Mucosa of rectum (tissue), 2 donors: Measurements from ENCODE around the gene WIPI1.
A peak's percentile ranks its signal among the peaks of the same experiment; 100 is the strongest.
"Not testable (repeated sequence)": the region's sequence is repeated elsewhere in the genome, so short reads cannot be mapped to it uniquely, and the experiment has no call there.

ENCODE experiments used
- H3K27ac ChIP-seq, 2 donors: one replicate each; pipeline ENCODE4 v1.7.0; 2013; ENCODE audit warnings: inconsistent platforms in 2 of 2, low read depth in 2 of 2, low read length in 2 of 2
- H3K27me3 ChIP-seq, 2 donors: one replicate each; pipeline ENCODE4 v1.7.0; 2013; ENCODE audit warnings: low read length in 2 of 2; ENCODE audit not compliant: control insufficient read depth in 2 of 2, insufficient read depth in 2 of 2
- H3K36me3 ChIP-seq, 2 donors: one replicate each; pipeline ENCODE4 v1.7.0; 2013; ENCODE audit warnings: low read length in 2 of 2; ENCODE audit not compliant: control insufficient read depth in 2 of 2, insufficient read depth in 2 of 2
- H3K4me1 ChIP-seq, 2 donors: one replicate each; pipeline ENCODE4 v1.7.0; 2013; ENCODE audit warnings: low read length in 2 of 2, mild to moderate bottlenecking in 1 of 2; ENCODE audit not compliant: control insufficient read depth in 2 of 2, insufficient read depth in 2 of 2
- H3K4me3 ChIP-seq, 2 donors: one replicate each; pipeline ENCODE4 v1.7.0; 2013; ENCODE audit warnings: low read length in 2 of 2
- H3K9ac ChIP-seq, 2 donors: one replicate each; pipeline ENCODE4 v1.7.0; 2013; ENCODE audit warnings: low read length in 2 of 2, low read depth in 1 of 2, mild to moderate bottlenecking in 1 of 2
- H3K9me3 ChIP-seq, 2 donors: one replicate each; pipeline ENCODE4 v1.7.0; 2013; ENCODE audit warnings: low read length in 2 of 2; ENCODE audit not compliant: control insufficient read depth in 2 of 2
- donor health status: healthy.
- donor health status: Normal muscosa, but diverticular disease.

The WIPI1 gene

GRCh38 chr17:68420065-68420464 is 37.2 kb downstream of the WIPI1 start:
- Histone ChIP-seq H3K36me3 (peaks cover 32 to 42% of the 10 kb centered on the region in 2 donors), H3K9me3 (no peaks in the 10 kb centered on the region), H3K4me1 (no peaks in the 10 kb centered on the region), H3K27ac (no peak overlapping the region), H3K27me3 (no peaks in the 10 kb centered on the region), H3K9ac (no peak overlapping the region), H3K4me3 (no peak overlapping the region)

- Histone ChIP-seq H3K27me3 (no peaks in the 10 kb centered on the region), H3K4me1 (no peaks in the 10 kb centered on the region), H3K9ac (no peak overlapping the region), H3K9me3 (no peaks in the 10 kb centered on the region), H3K36me3 (peaks cover 23 to 33% of the 10 kb centered on the region in 2 donors), H3K27ac (no peak overlapping the region), H3K4me3 (no peak overlapping the region)
Measured at GRCh38 chr17:68418876-68419275, 38.4 kb downstream of the WIPI1 start.

GRCh38 chr17:68417317-68417716 is 40.0 kb downstream of the WIPI1 start:
- H3K4me1 ChIP-seq: no peaks in the 10 kb centered on the region
- no peaks in the 10 kb centered on the region for H3K9me3 ChIP-seq
- peaks cover 15 to 22% of the 10 kb centered on the region in 2 donors for H3K36me3 ChIP-seq
- no peak overlapping the region for H3K9ac ChIP-seq
- H3K4me3 ChIP-seq: no peak overlapping the region
- no peaks in the 10 kb centered on the region for H3K27me3 ChIP-seq
- H3K27ac ChIP-seq: no peak overlapping the region

GRCh38 chr17:68414901-68415300 is 42.4 kb downstream of the WIPI1 start:
- H3K4me1 ChIP-seq, H3K9ac ChIP-seq, H3K27me3 ChIP-seq, H3K36me3 ChIP-seq, H3K9me3 ChIP-seq, H3K4me3 ChIP-seq, H3K27ac ChIP-seq: not testable (repeated sequence)

GRCh38 chr17:68413597-68414560 is 43.4 kb downstream of the WIPI1 start:
- peak overlapping the region in 1 of 2 donors; percentile 43 for H3K4me3 ChIP-seq
- not testable (repeated sequence) for H3K9ac ChIP-seq, H3K9me3 ChIP-seq, H3K27ac ChIP-seq, H3K27me3 ChIP-seq, H3K4me1 ChIP-seq, H3K36me3 ChIP-seq

GRCh38 chr17:68407656-68408055 is 49.6 kb downstream of the WIPI1 start:
- not testable (repeated sequence) for H3K27me3 ChIP-seq, H3K4me1 ChIP-seq, H3K4me3 ChIP-seq, H3K27ac ChIP-seq, H3K9ac ChIP-seq, H3K36me3 ChIP-seq, H3K9me3 ChIP-seq

GRCh38 chr17:68403837-68404236 is 53.5 kb downstream of the WIPI1 start:
- H3K27me3 ChIP-seq, H3K9ac ChIP-seq, H3K4me1 ChIP-seq, H3K27ac ChIP-seq, H3K36me3 ChIP-seq, H3K9me3 ChIP-seq, H3K4me3 ChIP-seq: not testable (repeated sequence)

GRCh38 chr17:68403122-68403521 is 54.2 kb downstream of the WIPI1 start:
- Histone ChIP-seq H3K9ac (no peak overlapping the region), H3K27ac (no peak overlapping the region), H3K36me3 (no peaks in the 10 kb centered on the region), H3K4me3 (no peak overlapping the region), H3K4me1 (no peaks in the 10 kb centered on the region), H3K9me3 (no peaks in the 10 kb centered on the region), H3K27me3 (no peaks in the 10 kb centered on the region)

- no peaks in the 10 kb centered on the region for H3K27me3 ChIP-seq
- H3K9me3 ChIP-seq: no peaks in the 10 kb centered on the region
- no peak overlapping the region for H3K4me3 ChIP-seq
- H3K36me3 ChIP-seq: no peaks in the 10 kb centered on the region
- no peaks in the 10 kb centered on the region for H3K4me1 ChIP-seq
- no peak overlapping the region for H3K9ac ChIP-seq
- no peak overlapping the region for H3K27ac ChIP-seq
Measured at GRCh38 chr17:68401288-68401687, 56.0 kb downstream of the WIPI1 start.

GRCh38 chr17:68400404-68400735 is 56.9 kb downstream of the WIPI1 start:
- no peaks in the 10 kb centered on the region for H3K9me3 ChIP-seq
- H3K4me1 ChIP-seq: no peaks in the 10 kb centered on the region
- H3K9ac ChIP-seq: no peak overlapping the region
- H3K27ac ChIP-seq: no peak overlapping the region
- no peaks in the 10 kb centered on the region for H3K27me3 ChIP-seq
- no peaks in the 10 kb centered on the region for H3K36me3 ChIP-seq
- H3K4me3 ChIP-seq: no peak overlapping the region
